HEK293T (cell line): Measurements from ENCODE around the gene ZNF17.

Source experiments
- BHLHE40 ChIP-seq: fragments of 450-650 bp; IDR thresholded peaks from 2 replicates; pipeline ENCODE4 v1.6.1; 2016; ENCODE audit warnings: mild to moderate bottlenecking, moderate library complexity, borderline replicate concordance
- ELF4 ChIP-seq: fragments of 450-650 bp; IDR thresholded peaks from 2 replicates; pipeline ENCODE4 v1.6.1; 2017; ENCODE audit warnings: antibody characterized with exemption
- FOXA1 ChIP-seq: fragments of 450-650 bp; IDR thresholded peaks from 2 replicates; pipeline ENCODE4 v1.6.1; 2016; ENCODE audit warnings: mild to moderate bottlenecking
- FOXK2 ChIP-seq: fragments of 450-650 bp; IDR thresholded peaks from 2 replicates; pipeline ENCODE4 v1.6.1; 2016; ENCODE audit warnings: mild to moderate bottlenecking
- FOXM1 ChIP-seq: fragments of 450-650 bp; IDR thresholded peaks from 2 replicates; pipeline ENCODE4 v1.6.1; 2017; ENCODE audit warnings: mild to moderate bottlenecking, borderline replicate concordance
- L3MBTL2 ChIP-seq: fragments of 450-650 bp; conservative IDR thresholded peaks from 2 replicates; pipeline ENCODE4 v1.6.1; 2016; ENCODE audit warnings: mild to moderate bottlenecking
- PKNOX1 ChIP-seq: fragments of 450-650 bp; IDR thresholded peaks from 2 replicates; pipeline ENCODE4 v1.6.1; 2016
- SP1 ChIP-seq: fragments of 450-650 bp; IDR thresholded peaks from 2 replicates; pipeline ENCODE4 v1.6.1; 2017
- TARDBP ChIP-seq: fragments of 450-650 bp; IDR thresholded peaks from 2 replicates; pipeline ENCODE4 v1.6.1; 2016

DNA sequence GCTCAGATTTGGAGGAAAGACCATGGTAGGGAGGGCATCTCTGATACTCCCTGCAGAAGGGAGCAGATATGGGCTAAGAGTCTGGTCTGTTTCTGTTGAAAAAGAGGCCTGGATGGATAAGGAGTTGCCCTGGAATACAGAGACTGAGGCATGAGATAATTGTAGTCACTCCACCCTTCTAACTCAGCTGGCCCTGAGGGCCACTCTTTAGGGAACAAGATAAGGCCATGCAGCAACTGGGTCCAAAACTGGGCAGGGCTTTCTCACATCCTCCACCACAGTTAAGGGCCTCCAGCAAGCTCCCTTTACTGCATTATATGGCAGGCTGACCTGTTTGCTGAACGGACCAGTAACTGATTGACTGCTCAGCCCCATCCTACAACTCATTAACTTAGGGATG lies 25.5 kb downstream of the ZNF17 start:
- TF ChIP-seq ELF4 (no peak), BHLHE40 (no peak), SP1 (no peak), TARDBP (no peak), FOXK2 (no peak), PKNOX1 (no peak), FOXM1 (no peak), L3MBTL2 (no peak), FOXA1 (no peak)
